A673 (cell line): ENCODE data around the gene ITGB6.

Experiments used
- CTCF ChIP-seq: fragments of 300-800, 200-600 bp; sonication (generic); conservative IDR thresholded peaks from 2 replicates; pipeline ENCODE4 v1.5.1; 2017; ENCODE audit warnings: low read depth, mild to moderate bottlenecking, antibody characterized with exemption, low read length, moderate library complexity, mixed read lengths
- EZH2 ChIP-seq: fragments of 200-600 bp; sonication (generic); IDR thresholded peaks from 2 replicates; pipeline ENCODE4 v1.6.1; 2017; ENCODE audit warnings: borderline replicate concordance, low read depth, mild to moderate bottlenecking, mixed read lengths, antibody characterized with exemption, low read length; ENCODE audit not compliant: poor library complexity, severe bottlenecking

GRCh38 chr2:160207804-160208654 is 8.0 kb upstream of the ITGB6 start:
- TF ChIP-seq CTCF (no peak), EZH2 (no peak)
